Measurements from ENCODE around the gene HDAC4. TPM values are rescaled to one million over a fixed set of nuclear protein-coding genes. Genes with fewer than 3 reads are reported as not detected.

HDAC4 gene
- total RNA-seq, 2 donors from 2014 or later: 9.3 to 139 TPM

DNA sequence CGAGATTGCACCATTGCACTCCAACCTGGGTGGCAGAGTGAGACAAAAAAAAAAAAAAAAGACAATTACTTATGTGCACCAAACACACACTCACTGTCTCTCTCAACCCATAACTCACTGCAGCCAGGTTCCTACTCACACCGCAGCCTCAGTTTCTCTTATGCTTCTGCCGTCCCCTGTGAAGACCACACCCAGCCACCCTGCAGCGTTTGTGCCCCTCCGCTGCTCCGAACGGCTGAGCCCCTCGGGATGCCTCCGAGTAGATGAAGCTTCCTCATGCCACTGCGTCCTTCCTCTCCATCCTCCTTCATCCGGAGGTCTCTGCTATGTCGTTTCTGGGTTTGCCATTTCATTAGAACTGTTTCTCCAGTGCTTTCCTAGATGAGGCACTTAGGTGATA is 392.8 kb downstream of the HDAC4 start:
- no peak for TF ChIP-seq POLR2A (IDR thresholded peaks at IDR 0.05)
- TF ChIP-seq, protein P1, sequence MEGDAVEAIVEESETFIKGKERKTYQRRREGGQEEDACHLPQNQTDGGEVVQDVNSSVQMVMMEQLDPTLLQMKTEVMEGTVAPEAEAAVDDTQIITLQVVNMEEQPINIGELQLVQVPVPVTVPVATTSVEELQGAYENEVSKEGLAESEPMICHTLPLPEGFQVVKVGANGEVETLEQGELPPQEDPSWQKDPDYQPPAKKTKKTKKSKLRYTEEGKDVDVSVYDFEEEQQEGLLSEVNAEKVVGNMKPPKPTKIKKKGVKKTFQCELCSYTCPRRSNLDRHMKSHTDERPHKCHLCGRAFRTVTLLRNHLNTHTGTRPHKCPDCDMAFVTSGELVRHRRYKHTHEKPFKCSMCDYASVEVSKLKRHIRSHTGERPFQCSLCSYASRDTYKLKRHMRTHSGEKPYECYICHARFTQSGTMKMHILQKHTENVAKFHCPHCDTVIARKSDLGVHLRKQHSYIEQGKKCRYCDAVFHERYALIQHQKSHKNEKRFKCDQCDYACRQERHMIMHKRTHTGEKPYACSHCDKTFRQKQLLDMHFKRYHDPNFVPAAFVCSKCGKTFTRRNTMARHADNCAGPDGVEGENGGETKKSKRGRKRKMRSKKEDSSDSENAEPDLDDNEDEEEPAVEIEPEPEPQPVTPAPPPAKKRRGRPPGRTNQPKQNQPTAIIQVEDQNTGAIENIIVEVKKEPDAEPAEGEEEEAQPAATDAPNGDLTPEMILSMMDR (IDR thresholded peaks at IDR 0.05): no peak
- 75 to 80% methylated on average over 12 of the region's 12 CpGs for WGBS, 2 donors
- DNase-seq: no peak
- no peaks in the 10 kb centered on the region for H3K9me3 ChIP-seq
- intact Hi-C loops (cut with DNase I): no loop called here
- H3K4me3 ChIP-seq: no peak overlapping the region
- ATAC-seq: no peak
- H3K36me3 ChIP-seq (replicated peaks in 1 of 2; ENCODE audit: insufficient read depth in 1 of 2, low read depth in 2 of 2): no peaks in the 10 kb centered on the region
- no peaks in the 10 kb centered on the region for H3K4me1 ChIP-seq
- no peak overlapping the region for H3K27ac ChIP-seq
- H3K27me3 ChIP-seq: no peaks in the 10 kb centered on the region

- DNase-seq (no peak), ATAC-seq (no peak)
- Histone ChIP-seq H3K27me3 (no peaks in the 10 kb centered on the region), H3K9me3 (no peaks in the 10 kb centered on the region), H3K4me3 (no peak overlapping the region), H3K27ac (no peak overlapping the region), H3K36me3 (replicated peaks in 1 of 2; ENCODE audit: insufficient read depth in 1 of 2, low read depth in 2 of 2) (no peaks in the 10 kb centered on the region), H3K4me1 (no peaks in the 10 kb centered on the region)
- 71 to 78% methylated on average over 10 of the region's 10 CpGs for WGBS, 2 donors
- TF ChIP-seq POLR2A (IDR thresholded peaks at IDR 0.05): no peak
- TF ChIP-seq, protein P1 (IDR thresholded peaks at IDR 0.05): no peak
- intact Hi-C loops (cut with DNase I): no loop called here
Measured at GRCh38 chr2:239006622-239007285, 394.1 kb downstream of the HDAC4 start.

DNA sequence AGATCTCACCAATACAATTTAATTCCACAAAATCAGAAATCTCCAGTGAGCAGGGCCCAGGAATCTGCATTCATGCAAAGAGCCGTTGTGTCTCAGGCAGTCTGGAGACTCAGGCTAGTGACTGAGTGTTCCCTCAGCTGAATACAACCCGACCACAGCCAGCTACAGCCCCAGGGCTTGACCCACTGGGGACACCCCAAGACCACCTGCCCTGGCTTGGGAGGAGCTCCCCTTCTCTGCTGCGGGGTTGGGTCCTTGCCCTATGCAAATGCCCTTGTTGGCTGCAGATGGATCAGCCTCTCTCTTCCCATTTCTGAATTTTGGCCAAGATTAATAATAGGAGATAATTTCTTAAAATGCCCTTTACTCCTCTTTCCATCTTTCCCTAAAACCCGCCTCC is 395.2 kb downstream of the HDAC4 start:
- H3K27ac ChIP-seq: no peak overlapping the region
- DNase-seq (no peak), ATAC-seq (no peak)
- H3K36me3 ChIP-seq (replicated peaks in 1 of 2; ENCODE audit: insufficient read depth in 1 of 2, low read depth in 2 of 2): no peaks in the 10 kb centered on the region
- H3K4me1 ChIP-seq: no peaks in the 10 kb centered on the region
- no peaks in the 10 kb centered on the region for H3K9me3 ChIP-seq
- no peak for TF ChIP-seq POLR2A (IDR thresholded peaks at IDR 0.05)
- TF ChIP-seq, protein P1 (IDR thresholded peaks at IDR 0.05): no peak
- H3K27me3 ChIP-seq: no peaks in the 10 kb centered on the region
- H3K4me3 ChIP-seq: no peak overlapping the region
- WGBS, 2 donors: 64 to 71% methylated on average over 4 of the region's 4 CpGs
- intact Hi-C loops (cut with DNase I): no loop called here

DNA sequence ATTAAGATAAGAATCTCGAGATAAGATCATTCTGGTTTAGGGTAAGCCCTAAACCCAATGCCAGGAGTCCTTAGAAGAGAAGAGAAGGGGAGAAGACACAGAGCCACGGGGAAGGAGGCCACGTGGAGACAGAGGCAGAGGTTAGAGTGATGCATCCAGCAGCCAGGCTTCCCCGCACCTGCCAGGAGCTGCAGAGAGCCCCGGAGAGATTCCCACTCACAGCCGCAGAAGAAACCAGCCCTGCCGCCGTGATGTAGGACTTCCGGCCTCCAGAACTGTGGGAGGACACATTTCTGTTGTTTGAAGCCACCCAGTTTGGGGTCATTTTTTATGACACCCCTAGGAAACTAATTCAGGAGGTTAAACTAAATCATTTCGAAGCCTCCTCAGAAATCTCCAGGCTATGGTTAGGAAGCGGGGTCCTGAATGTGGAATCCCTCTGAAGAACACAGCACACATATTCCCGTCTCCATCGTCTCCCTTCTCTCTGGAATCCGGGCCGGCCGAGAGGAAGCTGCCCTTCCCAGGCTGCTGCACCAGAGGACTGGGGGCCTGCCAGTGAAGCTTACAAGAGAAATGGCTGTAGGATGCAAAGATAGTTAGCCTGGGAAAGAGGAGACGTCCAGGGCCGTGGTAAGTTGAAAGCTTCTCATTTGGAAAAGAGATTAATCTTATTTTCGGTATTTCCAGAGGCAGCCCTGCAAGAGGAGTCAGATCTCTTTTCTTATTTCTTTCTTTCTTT is 396.4 kb downstream of the HDAC4 start:
- H3K27me3 ChIP-seq: no peaks in the 10 kb centered on the region
- intact Hi-C loops (cut with DNase I): no loop called here
- no peaks in the 10 kb centered on the region for H3K9me3 ChIP-seq
- H3K4me1 ChIP-seq: no peaks in the 10 kb centered on the region
- DNase-seq (no peak), ATAC-seq (no peak)
- TF ChIP-seq, protein P1 (IDR thresholded peaks at IDR 0.05): no peak
- TF ChIP-seq POLR2A (IDR thresholded peaks at IDR 0.05): no peak
- WGBS, 2 donors: 67 to 69% methylated on average over 15 to 19 of the region's 19 CpGs
- H3K27ac ChIP-seq: no peak overlapping the region
- H3K36me3 ChIP-seq (replicated peaks in 1 of 2; ENCODE audit: insufficient read depth in 1 of 2, low read depth in 2 of 2): no peaks in the 10 kb centered on the region
- H3K4me3 ChIP-seq: no peak overlapping the region
